NK-92 treated with Interleukin-12 subunit alpha and Interleukin-12 subunit beta, amount 100 ng/mL, for 24 hours (cell line): ENCODE measurements around the gene DNTT.

ENCODE experiments used
- DNase-seq: peaks from one replicate; lab custom pipeline; 2025; lab: John Stamatoyannopoulos, UW

Gene DNTT

DNA sequence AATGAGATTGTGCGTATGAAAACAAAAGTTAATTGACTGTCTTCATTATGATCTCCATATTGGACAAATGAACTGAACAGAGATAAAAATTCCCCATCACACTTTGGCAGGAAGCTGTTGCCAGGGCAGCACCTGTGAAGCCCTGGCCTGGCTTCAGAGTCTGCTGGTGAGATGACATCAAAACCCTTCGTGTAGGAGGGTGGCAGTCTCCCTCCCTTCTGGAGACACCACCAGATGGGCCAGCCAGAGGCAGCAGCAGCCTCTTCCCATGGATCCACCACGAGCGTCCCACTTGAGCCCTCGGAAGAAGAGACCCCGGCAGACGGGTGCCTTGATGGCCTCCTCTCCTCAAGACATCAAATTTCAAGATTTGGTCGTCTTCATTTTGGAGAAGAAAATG lies at the start of gene DNTT:
Gene DNTT, plus strand, starts transcription at position 205 of the 400 bp plus-strand sequence. Its CDS starts 64 bp downstream, at position 269.
- DNase-seq, result no peak

DNA sequence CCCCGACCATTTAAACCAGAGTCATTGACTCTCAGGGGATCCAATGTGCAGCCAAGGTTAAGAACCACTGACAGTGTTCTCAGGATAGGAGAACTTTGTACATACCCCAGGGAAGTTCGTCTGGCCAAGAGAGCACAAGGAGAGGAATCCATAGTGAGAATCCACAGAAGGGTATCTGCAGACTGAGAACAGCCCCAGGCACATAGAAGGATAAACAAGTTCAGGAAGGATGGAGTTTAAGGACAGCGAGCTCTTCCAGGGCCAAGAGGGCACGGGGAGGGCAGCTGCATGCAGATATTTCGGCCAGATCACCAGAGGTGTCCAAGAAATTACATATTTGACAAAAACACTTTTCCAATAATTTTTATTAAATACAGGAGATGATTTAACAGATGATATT lies 49.3 kb upstream of the DNTT start:
- DNase-seq, result no peak

DNA sequence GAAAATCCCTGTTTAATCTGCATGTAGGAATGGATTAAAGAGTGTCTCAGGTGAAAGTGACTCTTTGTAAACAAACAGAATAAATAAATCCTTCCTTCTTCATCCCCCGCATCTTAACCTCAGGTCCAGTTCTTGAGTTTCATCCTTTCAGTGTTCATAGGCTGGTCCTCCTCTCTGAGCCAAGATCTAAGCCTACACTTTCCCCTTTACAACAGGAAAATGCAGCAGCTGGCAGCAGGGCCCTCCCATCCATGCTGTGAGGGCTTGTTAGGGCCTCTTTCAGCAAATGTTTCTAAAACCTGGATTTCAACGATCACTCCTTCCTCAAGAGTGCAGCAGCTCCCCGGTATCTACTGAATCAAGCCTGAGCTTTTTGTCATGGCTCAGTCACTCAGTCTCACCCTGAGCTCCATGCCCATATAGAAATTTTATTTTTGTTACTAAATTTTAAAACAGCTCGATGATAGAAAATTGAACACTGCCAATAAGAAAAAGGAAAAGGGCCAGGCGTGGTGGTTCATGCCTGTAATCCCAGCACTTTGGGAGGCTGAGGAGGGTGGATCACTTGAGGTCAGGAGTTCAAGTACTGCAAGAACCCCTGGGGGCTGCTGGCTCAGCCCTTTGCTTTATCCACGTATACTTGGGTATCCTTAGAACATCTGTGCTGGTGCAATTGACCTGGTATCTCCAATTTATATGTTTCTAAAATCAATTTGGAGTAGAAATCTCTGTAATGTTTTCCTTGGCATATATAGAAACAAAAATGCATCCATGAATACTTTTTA lies 48.5 kb upstream of the DNTT start:
- no peak for DNase-seq

DNA sequence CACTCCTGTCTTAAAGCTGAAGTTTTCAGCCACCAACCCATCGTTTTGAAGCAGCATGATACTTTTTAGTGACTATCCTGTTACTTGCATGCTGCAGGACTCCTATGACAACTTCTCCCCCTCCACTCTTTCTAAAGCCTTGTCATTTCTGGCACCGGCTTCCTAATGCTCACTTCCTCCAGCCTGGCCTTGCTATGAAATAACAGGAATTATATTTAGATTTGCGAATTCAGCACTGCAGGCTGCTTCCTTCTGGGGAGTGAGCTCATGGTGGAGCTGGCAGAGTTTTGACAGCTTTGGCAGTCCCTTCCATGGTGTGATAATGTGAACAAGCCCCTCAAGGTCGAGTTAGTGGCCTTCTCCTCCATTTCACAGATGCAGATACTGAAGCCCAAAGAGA lies 46.3 kb upstream of the DNTT start:
- no peak for DNase-seq

DNA sequence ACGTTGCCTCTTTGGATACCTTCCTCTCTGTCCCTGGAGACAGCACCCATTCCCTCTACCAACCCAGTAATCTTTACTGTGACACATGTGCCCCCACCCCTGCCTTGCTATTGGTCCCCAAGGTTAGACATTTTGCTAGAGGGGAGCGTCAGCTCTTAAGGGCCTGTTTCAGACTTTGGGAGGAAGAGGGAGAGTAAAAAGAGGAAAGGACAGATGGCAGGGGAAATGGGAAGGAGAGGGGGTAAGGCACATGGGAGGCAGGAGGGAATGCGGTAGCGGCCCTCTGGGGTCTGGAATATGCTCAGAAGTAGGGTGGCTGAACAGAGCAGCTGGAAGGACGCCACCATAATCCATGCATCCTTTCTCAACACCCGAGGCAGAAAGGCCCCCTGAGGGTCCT lies 45.1 kb upstream of the DNTT start:
- DNase-seq, result no peak

DNA sequence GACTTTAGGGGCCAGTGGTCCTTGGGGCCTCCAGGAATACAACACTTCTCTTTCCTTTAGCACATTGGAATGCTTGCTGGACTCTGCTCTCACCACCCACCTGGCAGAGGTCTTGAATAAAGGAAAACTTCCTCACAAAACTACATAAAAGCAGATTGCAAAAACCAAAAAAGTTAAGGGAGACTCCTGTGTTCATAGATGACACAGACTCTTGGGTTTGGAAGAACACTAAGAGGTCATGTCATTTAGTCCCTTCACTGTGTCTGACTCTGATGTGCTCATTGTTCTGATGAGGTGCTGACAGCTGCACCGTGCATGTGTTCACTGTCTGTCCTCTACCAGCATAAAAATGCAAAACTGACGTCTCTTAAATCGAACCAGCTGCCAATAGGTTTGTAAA lies 44.2 kb upstream of the DNTT start:
- DNase-seq, result no peak

DNA sequence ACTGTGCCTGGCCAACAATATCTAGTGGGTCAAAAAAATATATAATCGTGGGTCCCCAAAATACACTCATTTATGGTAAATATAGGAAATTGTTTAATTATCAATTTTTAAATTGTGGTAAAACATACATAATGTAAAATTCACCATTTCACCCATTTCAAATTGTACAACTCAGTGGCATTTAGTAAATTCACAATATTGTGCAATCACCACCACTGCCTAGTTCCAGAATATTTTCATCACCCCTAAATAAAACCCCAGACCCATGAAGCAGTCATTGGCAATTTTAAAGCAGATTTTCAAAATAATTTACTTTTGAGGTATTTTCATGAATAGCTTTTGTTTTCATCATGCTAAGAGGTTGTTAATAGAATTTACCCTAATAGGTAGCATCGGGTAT lies 43.1 kb upstream of the DNTT start:
- no peak for DNase-seq

DNA sequence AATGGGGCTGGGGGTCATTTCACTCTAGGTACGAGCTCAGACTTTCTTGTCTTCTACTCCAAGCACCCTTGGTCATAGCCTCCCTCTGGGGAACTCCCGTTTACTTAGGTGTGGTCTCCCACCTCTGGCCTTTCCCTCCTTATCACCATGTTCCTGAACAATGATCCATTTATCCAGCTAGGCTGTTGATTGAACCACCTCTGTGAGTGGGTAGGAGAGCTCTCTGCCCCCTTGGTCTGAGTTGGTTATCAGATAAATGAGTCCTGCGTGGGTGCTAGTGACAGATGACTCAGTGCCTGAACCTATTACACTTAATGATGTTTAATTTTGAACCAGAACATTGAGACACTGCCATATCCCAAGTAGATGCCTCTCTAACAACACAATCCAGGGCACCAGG lies 42.3 kb upstream of the DNTT start:
- DNase-seq, result no peak

DNA sequence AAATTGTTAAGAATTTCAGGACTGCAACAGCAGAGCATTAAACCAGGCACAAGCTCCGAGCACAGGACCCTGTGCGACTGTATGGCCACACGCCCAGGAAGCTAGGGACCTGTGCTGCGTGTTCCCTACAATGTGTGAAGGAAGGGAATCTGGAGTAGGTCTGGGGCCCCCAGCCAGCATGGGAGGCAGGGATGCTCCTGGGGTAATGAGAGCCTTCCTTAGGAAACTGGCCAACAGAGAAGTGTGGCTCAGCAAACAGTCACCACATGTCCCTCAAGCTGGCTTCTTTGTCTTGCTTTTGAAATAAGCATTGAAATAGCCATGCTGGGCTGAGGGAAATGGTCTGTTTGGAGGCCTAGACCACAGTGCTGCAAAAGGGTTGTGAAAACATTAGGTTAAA lies 41.1 kb upstream of the DNTT start:
- DNase-seq, result no peak

DNA sequence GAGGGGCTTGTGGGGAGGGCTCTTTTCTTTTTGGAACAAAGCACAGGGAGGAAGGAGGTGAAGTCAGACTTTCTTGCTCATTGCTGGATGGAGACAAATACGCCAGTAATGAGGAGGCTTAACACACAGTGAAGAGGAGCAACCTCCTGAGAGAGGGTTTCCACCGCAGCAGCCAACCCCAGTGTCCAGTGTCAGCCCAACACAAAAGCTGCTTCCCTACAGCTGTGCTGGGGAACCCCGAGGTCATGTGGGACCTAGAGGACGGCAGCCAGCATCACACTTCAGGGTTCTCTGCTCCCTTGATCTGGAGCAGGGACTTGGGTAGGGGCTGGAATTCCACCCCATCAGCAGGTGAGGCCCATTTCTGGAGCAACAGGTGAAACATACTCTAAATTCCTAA lies 40.6 kb upstream of the DNTT start:
- DNase-seq, result no peak

DNA sequence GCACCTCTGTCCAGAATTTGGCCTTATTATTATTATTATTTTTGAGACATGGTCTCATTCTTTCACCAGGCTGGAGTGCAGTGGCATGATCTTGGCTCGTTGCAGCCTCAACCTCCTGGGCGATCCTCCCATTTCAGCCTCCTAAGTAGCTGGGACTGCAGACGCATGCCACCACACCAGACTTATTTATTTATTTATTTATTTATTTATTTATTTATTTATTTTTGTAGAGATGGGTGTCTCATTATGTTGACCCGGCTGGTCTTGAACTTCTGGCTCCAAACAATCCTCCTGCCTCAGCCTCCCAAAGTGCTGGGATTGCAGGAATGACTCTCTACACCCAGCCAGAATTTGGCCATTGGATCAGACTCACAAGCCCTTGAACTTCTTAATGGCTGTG lies 39.3 kb upstream of the DNTT start:
- no peak for DNase-seq

DNA sequence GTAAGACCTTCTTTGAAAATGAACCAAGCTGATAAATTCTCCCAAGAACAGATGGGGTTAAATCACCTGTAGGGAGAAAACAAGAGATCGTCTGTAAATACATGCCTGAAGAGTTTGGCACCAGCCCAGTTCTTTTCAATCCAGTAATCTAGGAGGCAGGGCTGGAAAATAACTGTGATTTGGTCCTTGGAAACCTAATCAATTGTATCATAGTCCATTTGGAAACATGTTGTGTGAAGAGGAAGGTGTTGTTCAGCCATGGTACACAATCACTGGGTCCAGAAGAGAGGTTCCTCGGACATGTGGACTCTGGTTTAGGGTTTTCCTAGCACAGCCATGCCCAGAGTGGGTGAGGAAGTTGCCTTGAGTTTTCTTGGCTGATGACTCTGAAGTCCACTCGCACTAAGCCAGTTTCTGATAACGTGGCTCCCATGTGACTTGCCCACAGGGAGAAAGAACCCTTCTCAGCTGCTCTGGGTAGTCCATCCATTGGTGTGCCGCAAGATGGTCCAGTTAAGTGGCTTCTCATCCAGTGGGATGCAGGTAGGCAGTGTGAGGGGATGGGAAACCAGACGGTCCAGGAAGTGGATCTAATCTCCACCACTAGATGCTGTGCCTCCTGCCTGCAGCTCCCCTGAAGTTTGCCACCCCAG lies 38.0 kb upstream of the DNTT start:
- DNase-seq, result no peak

DNA sequence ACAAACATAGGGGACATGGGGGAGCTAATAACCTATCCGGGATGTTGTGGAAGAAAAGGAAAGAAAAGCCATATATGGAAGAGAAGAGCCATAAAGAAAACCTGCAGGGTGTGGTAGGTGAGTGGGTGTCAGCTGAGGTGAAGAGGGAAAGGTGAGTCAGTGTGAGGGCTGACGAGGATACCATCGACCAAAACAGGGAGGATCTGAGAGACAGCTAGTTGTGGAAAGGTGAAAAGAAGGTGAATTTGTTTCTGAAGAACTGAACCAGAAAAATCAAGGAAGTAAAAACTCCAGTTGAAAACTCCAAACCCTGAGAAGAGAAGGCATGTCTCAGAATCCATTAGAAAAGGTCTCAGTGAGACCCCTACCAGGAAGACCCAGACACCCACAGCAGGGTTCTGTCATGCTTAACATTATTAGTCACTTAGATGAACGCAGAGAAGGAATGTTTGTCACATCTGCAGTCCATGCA lies 37.0 kb upstream of the DNTT start:
- DNase-seq, result no peak

DNA sequence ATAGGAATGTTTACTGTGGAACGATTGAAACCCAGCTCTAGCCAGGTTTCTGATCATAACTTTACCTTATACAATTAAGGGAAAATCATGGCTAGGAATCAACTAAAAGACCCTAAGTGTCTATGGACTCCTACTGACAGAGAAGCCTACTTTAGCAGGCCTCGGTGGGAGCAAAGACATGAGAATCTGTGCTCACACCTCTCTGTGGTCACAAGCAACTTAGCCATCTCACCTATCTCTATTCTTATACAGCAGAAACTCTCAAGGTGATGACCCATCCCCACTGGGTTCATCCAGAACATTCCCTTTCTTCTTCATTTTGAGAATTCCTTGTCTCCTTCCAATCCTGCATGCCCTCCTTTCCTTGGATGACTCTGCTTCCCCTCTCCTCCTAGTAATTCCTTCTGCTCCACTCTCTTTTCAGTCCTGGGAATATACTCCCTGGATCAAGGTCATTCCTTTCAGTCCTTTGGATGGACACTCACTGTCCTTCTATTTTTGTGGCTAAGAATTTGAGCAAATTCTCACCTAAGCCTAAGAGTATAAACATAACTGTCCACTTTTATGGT lies 35.8 kb upstream of the DNTT start:
- no peak for DNase-seq

DNA sequence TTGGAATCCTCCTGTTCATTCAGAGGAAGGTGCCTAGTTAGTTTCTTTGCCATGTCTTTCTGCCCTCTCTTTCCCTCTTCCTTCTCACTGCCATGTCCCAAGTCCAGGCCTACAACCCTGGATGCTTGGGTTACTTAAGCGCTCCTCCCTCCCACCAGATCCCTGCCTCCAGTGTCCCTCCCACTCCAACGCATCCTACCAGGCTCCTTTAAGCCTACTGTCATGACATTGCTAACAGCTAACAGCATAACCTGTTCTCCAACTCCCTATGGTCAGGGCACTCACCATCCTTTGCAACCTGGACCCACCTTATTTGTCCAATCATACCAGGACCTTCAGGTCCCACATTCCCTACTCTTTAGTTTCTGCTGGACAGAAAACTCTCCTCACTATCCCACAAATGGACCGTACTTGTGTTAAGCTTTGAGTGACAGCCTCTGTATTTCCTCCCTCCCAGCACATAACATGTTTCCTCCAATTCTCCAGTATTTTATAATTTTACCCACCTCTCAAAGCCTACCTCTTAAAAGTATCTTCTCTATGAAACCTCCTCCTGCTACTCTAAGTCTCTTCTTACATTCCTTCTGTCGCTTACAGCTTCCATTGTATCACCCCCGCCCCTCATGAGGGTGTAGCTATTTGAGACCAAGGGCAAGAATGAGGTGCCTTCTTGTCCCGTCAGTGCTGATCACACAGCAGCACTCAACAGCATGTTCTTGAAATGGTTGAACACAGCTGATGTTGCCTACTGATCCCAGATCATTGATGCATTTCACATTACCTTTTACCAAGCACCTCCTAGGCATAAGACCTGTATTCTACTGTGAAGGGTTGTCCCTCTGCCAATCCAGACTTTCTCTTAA lies 34.6 kb upstream of the DNTT start:
- DNase-seq, result no peak

DNA sequence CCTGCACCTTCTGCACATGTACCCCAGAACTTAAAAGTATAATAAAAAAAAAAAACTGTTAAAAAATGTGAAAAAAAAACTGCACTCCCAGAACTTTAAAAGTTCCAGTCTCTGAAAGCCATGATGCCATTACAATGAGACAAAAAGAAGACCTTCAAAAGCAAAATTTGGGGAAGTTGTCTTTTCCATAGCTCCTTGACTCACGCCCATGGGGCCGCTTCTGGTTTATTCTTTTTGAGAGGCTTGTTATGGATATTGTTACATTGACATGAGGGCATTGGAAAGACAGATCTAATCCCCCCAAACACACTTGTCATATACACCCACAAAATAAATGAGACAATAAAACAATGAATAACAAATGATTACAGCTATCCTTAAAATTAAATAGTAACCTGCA lies 33.7 kb upstream of the DNTT start:
- no peak for DNase-seq

DNA sequence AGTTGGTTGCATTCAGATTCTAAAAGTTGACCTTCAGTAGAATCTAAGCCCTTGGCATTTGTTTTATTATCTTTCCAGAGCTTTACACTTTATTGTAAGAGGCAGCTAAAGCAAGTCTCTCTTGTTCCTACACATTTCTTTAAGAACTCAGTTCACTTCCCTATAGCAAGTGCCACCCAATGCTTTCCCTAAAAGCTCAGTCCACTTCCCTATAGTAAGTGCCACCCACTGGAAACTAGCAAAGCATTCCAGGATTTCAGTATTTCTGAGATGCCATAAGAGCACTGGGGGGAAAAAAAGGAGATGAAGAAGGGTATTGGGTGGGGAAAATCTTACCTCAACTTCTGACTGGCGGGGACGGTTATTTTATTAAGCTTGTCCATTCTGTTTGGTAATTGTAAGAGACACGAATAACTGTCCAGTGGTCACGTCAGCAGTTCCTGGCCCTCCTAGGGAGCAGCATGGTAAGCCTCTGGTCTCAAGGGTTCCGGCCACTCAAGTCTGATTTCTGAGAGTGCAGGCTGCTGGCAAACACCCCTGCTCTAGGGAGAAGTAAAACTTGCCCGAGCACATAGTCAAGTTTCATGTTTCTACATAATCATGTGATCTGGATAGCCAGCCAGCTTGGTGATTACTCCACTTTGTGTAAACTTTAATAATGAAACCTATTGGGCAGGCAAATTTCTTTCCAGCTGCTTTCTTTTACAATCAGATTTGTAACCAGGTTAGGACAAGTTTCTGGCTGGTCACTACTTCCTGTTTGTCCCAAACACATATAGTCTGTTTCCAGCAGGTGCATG lies 33.0 kb upstream of the DNTT start, which contains the start of gene BLNK:
Gene BLNK, minus strand, starts transcription at position 554 of the 800 bp plus-strand sequence. Its CDS starts 171 bp downstream, at position 383.
- no peak for DNase-seq

DNA sequence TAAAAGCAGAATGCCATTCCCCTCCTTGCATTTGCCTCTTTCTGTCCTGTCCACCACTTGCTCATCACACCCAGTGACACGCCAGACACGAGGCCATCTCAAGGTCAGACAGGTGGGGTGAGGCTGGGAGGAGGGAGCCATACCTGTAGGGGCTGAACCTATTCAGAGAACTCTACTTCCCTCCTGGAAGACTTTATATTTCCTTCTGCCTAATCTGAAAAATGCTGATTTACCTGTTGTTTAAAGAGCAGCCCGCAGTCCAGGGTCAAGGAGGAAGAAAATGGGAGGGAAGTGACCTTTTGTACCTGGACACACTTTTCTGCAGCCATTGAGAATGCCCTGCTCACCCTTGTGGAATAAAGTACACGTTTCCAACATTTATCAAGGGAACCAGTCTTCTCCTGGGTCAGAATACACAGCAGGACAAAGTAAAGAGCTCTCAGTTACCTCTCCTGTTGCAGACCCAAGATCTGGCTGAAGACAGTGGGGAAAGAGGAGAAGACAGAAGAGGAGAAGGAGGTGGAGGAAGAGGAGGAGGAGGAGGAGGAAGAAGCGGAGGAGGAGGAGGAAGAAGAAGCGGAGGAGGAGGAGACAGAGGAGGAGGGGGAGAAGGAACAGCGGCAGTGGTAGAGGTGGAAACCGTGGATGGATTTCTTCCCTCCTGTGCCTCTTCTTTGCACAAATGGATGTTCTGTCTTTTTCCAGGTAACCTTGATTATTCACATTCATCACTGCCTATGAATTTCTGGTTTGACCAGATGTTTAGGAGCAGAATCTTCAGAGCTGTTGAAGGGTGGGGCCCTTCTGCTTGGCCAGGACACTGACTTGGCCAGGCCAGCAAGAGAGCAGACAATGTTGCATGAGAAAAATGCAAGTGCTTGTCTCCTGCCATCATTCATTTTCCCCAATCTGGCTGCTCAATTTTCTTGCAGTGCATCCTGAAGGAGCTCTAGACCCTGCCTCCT lies 31.6 kb upstream of the DNTT start:
- no peak for DNase-seq

DNA sequence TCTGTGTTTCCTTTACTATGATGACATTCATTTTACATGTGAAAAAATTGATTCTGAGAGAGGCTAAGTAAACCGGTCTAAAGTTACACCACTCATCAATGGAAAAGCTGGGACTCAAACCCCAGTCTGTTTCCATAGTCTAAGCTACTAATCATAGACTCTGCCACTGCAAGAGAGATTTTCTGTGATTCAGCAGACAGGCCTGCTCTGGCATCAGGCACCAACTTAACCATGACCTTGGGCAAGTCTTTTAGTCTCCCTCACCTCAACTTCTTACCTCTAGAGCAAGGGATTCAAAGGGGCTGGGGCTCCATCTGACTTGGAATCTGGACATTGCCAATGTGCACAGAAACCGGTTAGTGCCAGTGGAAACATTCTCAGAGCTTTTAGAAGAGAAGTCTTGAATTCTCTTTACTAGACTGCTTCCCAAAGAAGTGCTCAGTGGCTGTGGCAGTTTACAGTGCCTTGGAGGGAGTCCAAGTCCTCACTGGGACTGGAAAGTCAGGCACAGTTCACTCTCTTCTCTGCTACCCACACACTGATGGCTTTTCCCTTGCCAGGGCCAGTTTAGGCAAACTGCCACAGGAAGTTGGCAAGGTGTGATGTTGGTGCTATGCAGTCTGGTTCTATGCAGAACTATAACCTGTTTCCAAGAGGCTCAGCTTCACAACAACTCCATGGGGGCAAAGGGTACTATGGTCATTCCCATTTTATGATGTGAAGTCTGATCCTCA lies 28.4 kb upstream of the DNTT start:
- DNase-seq, result no peak

DNA sequence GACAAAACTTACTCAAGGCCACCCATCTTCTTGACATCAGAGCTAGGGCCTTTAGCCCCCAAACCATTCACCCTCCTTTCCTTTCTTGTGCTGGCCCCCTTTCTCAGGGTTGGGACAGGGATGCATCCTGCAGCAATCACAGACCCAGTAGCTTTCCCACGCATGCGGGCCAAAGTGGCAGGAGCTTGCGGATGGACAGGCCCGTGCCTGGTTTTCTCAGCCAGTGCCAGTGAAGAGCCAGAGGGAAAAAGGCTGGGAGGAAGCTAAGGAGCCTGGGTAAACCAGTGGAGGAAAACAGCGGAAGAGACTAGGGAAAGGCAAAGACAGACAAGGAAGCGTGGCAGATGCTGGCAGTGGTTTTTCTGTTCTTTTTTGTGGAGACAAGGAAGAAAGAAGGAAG lies 27.8 kb upstream of the DNTT start:
- DNase-seq, result no peak
